ENCODE data around the gene SMYD5.

SMYD5 gene

DNA sequence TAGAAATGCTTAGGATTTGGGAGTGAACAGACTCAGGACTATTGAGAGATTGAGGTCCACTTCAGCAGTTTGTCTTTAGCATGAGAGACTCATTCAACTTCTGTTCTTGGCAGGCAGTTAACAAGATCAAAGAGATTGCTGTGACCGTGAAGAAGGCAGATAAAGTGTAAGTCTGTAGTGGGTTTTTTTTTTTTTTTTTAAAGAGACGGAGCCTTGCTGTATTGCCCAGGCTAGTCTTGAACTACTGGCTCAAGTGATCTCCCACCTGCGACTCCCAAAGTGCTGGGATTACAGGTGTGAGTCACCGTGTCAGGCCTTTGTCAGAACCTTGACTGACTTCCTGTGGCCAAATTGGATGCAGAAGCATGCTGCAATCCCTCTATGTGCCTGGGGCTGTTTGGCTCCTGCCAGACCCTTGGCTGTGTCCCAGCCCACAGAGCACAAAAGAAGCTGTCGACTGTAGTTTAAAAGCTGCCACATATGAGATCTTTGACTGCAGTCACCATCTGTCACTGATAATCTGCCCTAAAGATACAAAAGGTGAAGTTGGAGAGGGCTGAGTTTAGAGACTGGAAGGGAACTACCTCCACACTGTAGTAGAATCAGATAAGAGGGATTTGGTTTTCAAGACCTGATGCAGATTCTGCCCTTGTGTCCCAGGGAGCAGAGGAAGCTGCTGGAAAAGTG, 30.0 kb downstream of the SMYD5 start:
- no peak for DNase-seq

GRCh38 chr2:73244580-73244979, 30.5 kb downstream of the SMYD5 start:
- DNase-seq, result no peak

DNA sequence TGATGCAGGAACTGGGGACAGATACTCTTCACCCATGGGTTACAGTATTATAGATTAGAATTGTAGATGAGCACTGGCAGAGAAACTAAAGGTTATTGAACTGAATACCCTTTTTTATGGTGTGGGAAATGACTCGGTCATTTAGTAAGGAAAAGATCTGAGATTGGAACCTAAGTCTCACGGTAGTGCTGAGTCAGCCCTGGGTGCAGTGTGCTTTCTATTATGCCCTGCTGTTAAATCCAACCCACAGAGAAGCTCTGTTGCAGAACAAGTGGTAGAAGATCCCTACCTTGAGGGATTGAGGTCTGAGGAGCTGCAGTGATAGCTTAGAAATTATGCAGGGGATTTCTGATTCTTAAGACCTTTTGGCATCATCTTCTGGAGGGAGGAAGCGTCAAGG, 32.8 kb downstream of the SMYD5 start:
- DNase-seq, result no peak

- DNase-seq, result no peak
Measured at GRCh38 chr2:73249636-73250035, 35.6 kb downstream of the SMYD5 start.

GRCh38 chr2:73250872-73251846, 37.1 kb downstream of the SMYD5 start:
- DNase-seq, result no peak

DNA sequence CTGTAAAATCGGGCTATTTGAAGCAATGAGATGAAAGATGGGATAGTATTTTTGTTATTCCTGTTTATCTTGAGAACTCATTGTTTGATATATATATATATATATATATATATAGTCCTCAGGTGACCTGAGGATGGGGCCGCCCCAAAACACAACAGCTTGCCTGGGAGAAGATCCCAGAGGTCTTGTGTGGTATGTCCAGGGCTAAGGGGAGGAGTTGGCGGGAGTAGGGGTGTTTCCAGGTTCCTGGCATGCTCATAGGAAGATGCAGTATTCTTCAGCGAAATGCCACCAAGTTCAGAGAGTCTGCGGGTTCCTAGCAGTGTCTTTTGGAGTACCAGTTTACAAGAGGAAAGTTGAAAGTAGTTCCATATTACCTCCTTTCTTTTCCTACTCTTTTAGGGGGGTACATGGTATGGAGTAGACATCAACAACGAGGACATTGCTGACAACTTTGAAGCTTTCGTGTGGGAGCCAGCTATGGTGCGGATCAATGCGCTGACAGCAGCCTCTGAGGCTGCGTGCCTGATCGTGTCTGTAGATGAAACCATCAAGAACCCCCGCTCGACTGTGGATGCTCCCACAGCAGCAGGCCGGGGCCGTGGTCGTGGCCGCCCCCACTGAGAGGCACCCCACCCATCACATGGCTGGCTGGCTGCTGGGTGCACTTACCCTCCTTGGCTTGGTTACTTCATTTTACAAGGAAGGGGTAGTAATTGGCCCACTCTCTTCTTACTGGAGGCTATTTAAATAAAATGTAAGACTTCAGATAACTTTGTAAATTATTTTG, 38.4 kb downstream of the SMYD5 start:
- DNase-seq, result no peak

- no peak for DNase-seq
Measured at GRCh38 chr2:73253400-73253799, 39.4 kb downstream of the SMYD5 start.

DNA sequence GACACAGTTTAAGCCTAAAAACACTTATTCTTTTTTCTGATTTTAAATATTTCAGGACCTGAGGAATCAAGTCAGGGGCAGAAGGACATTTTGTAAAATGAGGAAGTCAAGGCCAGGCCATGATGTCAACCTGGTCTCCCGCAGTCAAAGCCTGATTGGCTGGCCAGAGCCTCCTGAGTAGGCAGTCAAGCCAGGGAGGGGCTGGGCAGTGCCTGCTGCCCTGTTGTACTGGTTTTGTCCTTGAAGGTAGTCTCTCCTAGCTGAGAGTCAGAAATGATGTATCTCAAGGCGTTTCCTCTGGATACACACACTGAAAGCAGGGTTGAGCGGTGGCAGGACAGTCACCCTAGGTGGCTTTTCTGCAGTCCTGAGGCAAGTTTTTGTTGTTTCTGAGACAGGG, 39.9 kb downstream of the SMYD5 start:
- DNase-seq, result no peak

DNA sequence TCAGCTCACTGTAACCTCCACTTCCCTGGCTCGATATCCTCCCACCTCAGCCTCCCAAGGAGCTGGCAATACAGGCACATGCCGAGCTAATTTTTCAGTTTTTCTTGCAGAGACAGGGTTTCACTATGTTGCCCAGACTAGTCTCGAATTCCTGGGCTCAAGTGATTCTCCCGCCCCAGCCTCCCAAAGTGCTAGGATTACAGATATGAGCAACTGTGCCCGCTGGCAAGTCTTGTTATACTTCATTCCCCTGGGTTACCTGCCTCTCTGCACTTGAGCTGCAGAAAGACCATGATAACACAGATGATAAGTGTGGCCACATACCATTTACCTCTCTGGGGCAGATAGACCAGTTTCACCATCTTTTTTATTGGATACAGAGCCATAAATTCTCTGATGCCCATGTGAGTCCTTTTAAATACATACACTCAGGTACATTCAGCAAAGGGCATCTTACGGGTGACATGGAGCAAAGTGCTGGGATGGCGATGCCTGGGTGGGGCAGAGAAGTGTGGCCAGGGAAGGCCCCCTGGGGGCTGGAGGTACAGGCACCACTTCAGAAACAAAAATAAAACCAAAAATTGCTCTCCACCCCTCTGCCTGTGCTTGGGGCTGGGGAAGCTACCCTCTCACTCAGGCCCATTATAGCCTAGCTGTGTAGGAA, 40.4 kb downstream of the SMYD5 start:
- DNase-seq, result no peak

DNA sequence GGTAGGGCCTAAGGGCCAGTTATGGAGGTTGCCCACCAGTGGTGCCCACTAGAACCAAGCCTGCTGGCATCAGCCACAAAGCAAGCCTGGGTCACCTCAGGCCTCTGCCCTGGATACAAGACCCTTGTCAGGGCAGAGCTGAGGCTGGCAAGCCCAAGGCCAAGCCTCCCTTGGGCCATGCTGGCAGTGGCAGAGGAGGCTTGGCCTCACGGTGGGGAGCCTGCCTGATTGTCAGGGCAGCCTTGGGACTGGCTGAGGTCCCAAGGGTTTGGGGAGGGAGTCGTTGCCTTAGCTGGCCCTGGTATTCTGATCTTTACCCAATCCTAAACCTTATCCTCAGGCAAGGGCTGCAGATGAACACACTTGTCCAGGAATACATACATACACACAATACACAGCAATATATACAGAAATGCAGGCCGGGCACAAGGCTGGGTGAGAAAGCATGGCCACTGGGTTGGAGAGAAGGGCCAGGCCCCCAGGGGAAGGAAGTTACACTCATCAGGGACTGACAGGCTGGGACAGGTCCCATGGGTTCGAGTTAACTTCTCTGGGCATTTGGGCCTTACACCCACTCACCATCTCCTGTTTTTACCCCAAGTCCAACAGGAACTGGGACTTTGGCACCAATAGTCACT, 41.1 kb downstream of the SMYD5 start:
- no peak for DNase-seq

- no peak for DNase-seq
Measured at GRCh38 chr2:73255907-73256617, 42.0 kb downstream of the SMYD5 start.

- no peak for DNase-seq
Measured at GRCh38 chr2:73256618-73256922, 42.5 kb downstream of the SMYD5 start.

- no peak for DNase-seq
Measured at GRCh38 chr2:73257021-73257420, 43.0 kb downstream of the SMYD5 start.

DNA sequence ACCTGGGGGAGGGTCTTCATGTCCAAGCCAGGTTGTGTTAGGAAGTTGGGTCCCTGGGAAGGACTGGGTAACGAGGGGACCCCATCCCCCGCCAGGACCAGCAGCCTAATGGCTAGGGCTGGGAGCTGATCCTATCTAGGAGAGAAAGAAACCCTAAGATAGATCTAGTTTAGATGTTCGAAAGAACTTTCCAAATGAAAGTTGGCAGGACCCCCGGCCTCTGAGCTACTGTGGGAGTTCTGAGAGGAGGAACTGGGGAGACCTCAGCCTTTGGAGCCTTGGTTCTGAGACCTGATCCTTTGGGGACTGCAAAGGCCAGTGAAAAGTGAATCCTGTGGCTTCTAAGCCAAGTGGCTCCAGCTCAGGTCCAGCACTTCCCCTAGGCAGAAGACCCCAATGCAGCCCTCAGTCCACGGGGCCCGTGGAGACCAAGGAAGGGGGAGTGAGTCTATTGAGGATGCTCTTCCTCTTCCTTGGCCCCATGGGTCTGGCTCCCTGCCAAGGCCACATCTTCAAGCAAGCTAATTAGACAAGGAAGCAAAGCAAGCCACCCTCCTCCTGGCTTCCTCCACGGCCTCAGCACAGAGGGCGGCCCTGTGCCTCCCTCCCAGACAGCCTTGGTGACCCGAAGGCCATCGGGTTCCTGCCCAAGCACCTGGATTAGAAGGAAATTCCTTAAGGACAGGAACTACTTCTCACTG, 43.5 kb downstream of the SMYD5 start:
- DNase-seq, result no peak

GRCh38 chr2:73258186-73258912, 44.3 kb downstream of the SMYD5 start:
- DNase-seq, result no peak

GRCh38 chr2:73258913-73259215, 44.8 kb downstream of the SMYD5 start:
- DNase-seq, result no peak

- no peak for DNase-seq
Measured at GRCh38 chr2:73259276-73259675, 45.2 kb downstream of the SMYD5 start.

DNA sequence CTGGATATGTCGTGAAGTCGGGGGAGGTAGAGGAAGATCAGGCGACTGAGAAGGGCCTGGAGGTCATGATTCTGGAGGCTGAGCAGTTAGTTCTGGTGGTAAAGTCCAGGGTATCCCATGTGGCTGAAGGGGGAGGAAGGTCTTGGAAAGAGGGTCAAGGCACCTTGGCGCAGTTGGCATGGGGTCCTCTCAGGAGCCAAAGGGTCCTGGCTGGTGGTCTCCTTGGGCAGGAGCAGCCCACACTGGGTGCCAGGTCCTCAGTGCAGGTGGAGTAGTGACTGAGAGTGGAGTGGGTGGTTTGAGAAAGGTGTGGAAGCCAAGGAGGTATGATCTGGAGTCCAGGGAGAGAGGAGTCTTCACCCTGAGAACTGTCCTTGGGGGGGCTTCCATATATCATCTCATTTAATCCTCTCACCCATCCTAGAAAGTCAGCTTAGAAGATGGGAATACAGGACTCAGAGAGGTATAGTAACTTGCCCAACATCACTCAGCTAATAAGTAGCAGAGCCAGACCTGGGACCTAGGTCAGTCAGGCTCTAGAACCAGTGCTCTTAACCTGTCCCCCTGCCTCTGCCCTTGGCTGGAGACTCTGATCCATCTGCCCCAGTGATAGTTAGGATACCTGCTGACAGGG, 45.8 kb downstream of the SMYD5 start:
- no peak for DNase-seq

DNA sequence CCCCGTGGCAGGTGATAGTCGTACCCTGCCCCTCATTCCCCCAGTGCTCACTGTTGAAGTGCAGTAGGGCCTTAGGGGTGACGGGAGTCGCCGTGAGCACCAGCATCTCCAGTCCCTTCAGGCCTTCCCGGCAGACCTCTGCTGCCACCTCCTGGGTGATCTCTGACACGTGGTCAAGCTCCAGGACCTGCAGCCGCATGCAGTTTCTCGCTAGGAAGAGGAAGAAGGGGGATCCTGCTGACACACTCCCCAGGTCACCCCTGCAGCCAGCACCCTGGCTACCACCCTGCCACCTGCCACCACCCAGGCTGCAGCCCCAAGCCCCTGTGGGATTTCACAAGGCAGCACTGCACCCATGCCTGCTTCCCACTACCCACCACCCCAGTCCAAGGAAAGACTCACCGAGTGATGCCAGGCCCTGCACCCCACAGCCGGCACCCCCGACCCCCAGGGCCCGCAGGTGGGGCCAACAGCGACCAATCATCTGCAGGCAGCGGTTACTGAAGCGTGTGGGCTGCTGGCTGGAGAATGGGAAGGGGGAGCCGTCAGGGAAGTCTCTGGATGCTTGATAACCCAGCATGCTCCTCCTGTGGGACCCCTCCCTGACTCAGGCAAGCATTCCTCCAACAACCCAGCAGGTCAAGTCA, 46.4 kb downstream of the SMYD5 start:
- no peak for DNase-seq

Data from NCI-H1092 (cell line).